CD1c-positive myeloid dendritic cell (primary cell): ENCODE results near the gene HIRA.
A peak's percentile ranks its signal among the peaks of the same experiment; 100 is the strongest.
"Not testable (repeated sequence)": the region's sequence is repeated elsewhere in the genome, so short reads cannot be mapped to it uniquely, and the experiment has no call there.

Source experiments
- DNase-seq: peaks from one replicate; pipeline ENCODE4 v3.0.0-alpha.2; 2016; ENCODE audit errors: extremely low spot score

Gene HIRA

DNA sequence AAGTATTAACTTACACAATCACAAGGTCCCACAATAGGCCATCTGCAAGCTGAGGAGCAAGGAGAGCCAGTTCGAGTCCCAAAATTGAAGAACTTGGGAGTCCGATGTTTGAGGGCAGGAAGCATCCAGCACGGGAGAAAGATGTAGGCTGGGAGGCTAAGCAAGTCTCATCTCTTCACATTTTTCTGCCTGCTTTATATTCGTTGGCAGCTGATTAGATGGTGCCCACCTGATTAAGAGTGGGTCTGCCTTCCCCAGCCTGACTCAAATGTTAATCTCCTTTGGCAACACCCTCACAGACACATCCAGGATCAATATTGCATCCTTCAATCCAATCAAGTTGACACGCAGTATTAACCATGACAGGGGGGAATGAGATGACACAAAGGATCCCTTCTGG lies 101.3 kb downstream of the HIRA start:
- DNase-seq = not testable (repeated sequence)

GRCh38 chr22:19329454-19329853 lies 102.1 kb downstream of the HIRA start:
- no peak for DNase-seq

DNA sequence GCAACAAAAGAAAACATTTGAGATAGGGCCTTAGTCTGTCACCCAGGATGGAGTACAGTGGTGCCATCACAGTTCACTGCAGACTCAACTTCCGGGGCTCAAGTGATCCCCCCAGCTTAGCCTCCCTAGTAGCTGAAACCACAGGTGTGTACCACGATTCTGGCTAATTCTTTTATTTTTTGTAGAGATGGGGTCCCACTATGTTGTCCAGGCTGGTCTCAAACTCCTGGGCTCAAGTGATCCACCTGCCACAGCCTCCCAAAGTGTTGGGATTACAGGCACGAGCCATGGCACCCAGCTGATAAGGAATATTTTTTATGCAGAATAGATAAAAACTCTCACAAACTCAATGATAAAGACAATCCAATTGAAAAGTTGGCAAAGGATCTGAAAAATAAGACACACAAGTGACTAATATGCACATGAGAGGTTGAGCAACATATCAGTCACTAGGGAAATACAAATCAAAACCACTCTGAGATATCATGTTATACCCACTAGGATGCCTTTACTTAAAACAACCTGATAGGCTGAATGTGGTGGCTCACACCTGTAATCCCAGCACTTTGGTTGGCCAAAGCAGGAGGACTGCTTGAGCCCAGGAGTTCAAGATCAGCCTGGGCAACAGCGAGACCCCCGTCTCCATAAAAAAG lies 106.1 kb downstream of the HIRA start:
- DNase-seq = no peak

- not testable (repeated sequence) for DNase-seq
Observed at GRCh38 chr22:19323420-19323819, 108.1 kb downstream of the HIRA start.

- DNase-seq = no peak
Observed at GRCh38 chr22:19321757-19322156, 109.8 kb downstream of the HIRA start.

DNA sequence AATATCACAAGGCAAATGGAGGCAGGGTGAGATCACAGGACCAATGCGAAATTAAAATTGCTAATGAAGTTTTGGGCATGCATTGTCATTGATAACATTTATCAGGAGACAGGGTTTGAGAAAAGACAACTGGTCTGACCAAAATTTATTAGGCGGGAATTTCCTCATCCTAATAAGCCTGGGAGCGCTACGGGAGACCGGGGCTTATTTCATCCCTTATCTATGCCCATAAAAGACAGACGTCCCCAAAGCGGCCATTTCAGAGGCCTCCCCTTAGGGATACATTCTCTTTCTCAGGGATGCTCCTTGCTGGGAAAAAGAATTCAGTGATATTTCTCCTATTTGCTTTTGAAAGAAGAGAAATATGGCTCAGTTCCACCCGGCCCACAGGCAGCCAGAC lies 111.4 kb downstream of the HIRA start:
- not testable (repeated sequence) for DNase-seq

DNA sequence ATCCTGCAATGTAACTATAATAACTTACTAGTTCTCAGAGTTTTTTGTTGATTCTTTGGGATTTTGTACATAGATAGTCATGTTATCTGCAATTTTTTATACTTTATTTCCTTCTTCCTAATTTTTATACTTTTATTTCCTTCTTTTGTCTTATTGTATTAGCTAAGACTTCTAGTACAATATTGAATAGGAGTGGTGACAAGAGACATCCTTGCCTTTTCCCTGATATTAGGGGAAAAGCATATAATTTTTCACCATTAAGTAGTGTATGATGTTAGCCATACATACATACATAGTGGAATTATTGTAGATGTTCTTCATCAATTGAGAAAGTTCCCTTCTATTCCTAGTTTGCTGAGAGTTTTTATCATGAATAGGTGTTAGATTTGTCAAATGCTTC lies 112.3 kb downstream of the HIRA start:
- DNase-seq = no peak

- DNase-seq = no peak
Observed at GRCh38 chr22:19317865-19318264, 113.7 kb downstream of the HIRA start.

GRCh38 chr22:19307872-19308271 lies 123.7 kb downstream of the HIRA start:
- no peak for DNase-seq

DNA sequence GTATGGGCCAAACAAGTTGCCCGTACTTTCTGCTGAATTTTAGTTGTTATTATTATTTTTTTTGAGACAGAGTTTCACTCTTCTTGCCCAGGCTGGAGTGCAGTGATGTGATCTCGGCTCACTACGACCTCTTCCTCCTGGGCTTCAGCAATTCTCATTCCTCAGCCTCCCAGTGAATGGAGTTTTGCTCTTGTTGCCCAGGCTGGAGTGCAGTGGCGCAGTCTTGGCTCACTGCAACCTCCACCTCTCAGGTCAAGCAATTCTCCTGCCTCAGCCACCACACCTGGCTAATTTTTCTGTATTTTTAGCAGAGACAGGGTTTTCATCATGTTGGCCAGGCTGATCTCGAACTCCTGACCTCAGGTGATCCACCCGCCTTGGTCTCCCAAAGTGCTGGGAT lies 125.0 kb downstream of the HIRA start:
- DNase-seq = not testable (repeated sequence)

- no peak for DNase-seq
Observed at GRCh38 chr22:19304547-19304946, 127.0 kb downstream of the HIRA start.

DNA sequence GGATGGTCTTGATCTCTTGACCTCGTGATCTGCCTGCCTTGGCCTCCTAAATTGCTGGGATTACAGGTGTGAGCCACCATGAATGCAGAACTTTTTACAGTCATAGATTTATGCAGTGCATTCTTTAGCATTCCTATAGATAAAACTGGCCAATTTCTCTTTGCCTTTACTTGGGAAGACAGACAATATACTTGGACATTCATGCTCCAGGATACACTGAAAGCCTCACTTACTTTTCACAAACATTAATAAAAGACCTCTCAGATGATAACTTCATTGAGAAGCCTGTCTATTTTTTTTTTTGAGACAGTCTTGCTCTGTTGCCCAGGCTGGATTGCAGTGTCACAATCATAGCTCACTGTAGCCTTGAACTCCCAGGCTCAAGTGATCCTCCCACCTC lies 127.7 kb downstream of the HIRA start:
- DNase-seq = no peak

- no peak for DNase-seq
Observed at GRCh38 chr22:19295733-19296132, 135.8 kb downstream of the HIRA start.

DNA sequence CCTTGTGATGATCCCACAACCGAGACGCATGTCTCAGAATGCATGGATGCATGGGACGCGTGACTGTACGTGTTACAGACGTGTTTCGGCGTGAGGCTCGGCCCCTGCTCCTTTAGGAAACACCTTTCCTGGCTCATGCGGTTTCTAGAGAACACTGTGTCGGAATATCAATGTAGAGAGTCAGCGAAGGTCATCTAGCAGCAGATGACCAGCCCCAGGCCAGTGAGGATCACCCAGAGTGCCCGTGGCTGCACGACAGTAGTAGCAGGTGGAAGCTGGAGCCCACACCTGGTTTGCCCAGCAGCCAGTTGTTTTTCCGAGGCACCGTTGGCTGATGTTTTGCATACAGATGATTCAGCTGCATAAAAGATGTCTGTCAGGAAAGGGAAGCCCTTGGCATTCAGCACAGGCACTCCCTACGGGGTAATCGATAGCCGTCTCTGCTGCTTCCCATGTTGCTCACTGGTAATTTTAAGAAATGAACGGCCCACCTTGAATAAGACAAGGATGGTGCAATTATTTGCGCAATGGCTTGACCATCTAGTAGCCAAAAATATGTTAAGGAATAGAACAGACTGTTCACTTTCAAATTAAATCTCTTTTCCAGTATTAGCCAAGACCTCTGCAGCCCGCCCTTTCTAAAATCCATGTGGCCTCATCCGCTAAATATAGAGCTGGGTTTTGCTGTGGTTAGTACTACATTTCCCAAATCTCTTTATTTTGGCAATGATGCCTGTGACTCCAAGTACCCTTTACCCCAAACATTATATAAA lies 138.9 kb downstream of the HIRA start:
- no peak for DNase-seq

- peak; percentile 66 for DNase-seq
Observed at GRCh38 chr22:19291580-19292457, 139.7 kb downstream of the HIRA start, which contains the start of gene CLTCL1. Gene CLTCL1 (minus strand): TSS chr22:19291719. CDS start chr22:19291641, 78 bp downstream.

DNA sequence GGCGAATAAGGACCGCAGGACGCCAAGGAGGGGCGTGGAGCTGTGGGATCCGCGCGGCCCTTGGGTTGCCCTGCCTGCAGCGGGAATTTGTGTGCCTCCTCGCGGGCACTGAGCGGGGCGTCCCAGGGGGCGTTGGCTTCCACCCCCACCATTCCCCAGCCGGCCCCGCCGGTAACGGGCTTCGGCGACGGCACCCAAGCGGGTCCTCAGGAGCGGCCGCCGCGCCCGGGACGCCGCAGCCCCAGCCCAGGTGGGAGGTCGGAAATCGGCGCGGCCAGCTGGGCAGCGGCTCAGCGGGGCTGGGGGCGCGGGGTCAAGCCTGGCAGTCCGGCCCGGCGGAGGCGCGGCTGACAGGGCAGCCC lies 140.3 kb downstream of the HIRA start:
- DNase-seq = peak; percentile 6

DNA sequence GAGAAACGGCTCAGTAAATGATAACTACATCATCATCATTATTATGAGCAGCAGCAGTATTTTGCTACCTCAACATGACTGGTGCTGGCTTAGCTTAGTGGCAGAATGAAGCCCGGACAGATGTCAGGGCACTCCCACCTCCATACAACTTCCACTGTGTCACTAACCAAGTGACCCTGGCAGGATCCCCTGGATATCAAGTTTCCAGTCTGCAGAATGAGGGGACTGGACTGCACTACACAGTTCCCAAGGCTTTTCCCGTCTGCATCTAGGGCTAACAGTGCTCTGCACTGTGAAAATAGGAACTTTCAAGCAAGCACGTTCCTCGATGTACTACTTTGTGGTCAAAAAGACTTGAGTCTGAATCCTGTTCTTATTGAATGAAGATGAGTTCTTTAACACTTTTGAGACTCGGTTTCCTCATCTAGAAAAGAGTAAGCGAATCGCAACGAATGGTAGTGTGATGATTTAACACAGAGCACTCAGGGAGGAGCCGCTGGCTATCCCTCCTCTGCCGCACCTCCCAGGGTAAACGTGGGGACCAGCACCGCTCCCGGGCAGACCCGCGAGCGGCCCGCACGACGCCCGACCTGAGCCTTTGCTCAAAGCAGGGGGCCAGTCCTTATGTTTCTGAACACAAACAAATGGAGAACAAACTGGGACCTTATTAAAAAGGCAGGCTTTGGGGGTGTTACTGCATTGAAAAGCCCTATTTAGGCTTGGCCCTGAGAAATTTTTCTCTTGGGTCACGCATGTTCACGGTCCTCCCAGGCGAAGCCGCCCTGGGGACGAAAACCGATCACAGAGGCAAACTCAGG lies 140.9 kb downstream of the HIRA start:
- no peak for DNase-seq

DNA sequence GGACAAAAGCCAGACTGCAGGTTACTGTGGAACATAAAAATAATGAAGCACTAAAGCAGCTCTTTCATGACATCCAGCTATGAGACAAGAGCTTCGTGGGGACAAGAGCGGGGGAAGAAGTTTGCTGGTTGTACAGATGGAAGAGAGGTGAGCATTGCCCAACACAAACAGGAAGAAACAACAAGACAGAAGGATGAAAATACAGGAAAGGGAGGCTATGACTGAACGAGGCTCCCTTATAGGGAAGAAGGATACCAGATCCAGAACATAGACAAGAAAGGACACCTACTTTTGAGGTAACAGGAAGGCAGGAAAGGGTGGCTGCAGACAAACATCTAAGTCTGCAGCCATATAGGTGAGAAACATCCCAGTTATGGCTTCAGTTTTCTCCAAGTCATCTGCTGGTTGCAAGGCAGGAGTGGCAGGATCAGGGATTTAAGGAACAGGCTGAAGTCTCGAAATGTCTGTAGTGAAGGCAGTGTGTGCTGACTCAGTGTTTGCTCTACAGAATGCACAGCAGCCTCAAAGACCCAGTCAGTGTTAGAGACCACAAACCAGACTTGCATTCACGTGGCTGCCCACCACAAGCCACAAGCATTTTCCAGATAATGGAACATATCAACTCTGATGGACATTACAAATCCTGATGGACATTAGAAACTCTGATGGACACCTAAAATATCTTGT lies 141.9 kb downstream of the HIRA start:
- DNase-seq = no peak

- DNase-seq = no peak
Observed at GRCh38 chr22:19287889-19288288, 143.6 kb downstream of the HIRA start.

GRCh38 chr22:19287076-19287707 lies 144.3 kb downstream of the HIRA start:
- DNase-seq = no peak
